HepG2 (cell line): ENCODE data around the gene DUS2. TPM values are rescaled to one million over a fixed set of nuclear protein-coding genes. Genes with fewer than 3 reads are reported as not detected.

ENCODE experiments used
- ATAC-seq: fragments of 200-7000 bp; cut with Tn5 transposase; 3 replicates; pipeline ENCODE4 v1.9.1; 2020; ENCODE audit warnings: mild to moderate bottlenecking, moderate library complexity
- BruUV-seq: library from RNA; stranded (reverse); fragments of 400-500 nt; replicated peaks from 2 replicates; lab custom pipeline; 2021; lab: Mats Ljungman, UMichigan
- CTCF ChIA-PET: fragments of 300-600 bp; formaldehyde crosslinking; extraction: SDS; loops from one replicate; lab custom pipeline; 2021; ENCODE audit warnings: low total read pairs, inconsistent platforms, low intra/inter-chr PET ratio; lab: Yijun Ruan, JAX
- POLR2A ChIA-PET: fragments of 350-600 bp; sonication (Branson Sonifier 250); formaldehyde crosslinking; loops from one replicate; lab custom pipeline; 2020; ENCODE audit warnings: antibody characterized with exemption, inconsistent platforms; lab: Yijun Ruan, JAX
- DNase-seq: peaks from one replicate; pipeline ENCODE4 v3.0.0-alpha.2; 2015; ENCODE audit warnings: low spot score
- FAIRE-seq: peaks from 3 replicates; lab custom pipeline; 2011; peaks lifted over from hg19 to GRCh38; lab: Jason Lieb, UNC
- H2AFZ ChIP-seq: one replicate; pipeline ENCODE4 v1.6.1; 2011; ENCODE audit warnings: low read length, inconsistent platforms
- H3K27ac ChIP-seq: fragments of 300-600 bp; 3 replicates; pipeline ENCODE4 v1.8.0; 2011; ENCODE audit warnings: mixed run types, mild to moderate bottlenecking, mixed read lengths, low read length, inconsistent platforms; ENCODE audit not compliant: insufficient read depth; ENCODE audit errors: extremely low read length
- H3K27me3 ChIP-seq, 2 experiments: fragments of 200-600 bp in 1 of 2; 2 replicates in 1 of 2; 3 replicates in 1 of 2; pipeline versions ENCODE4 v1.6.0 to v1.8.0; 2011; ENCODE audit warnings: low read length in 2 of 2, mild to moderate bottlenecking in 2 of 2, moderate library complexity in 2 of 2, inconsistent platforms in 1 of 2; ENCODE audit not compliant: insufficient read depth in 2 of 2, control insufficient read depth in 1 of 2
- H3K36me3 ChIP-seq, 2 experiments: fragments of 200-600 bp in 1 of 2; replicated peaks in 1 of 2; 2 replicates in 1 of 2; 3 replicates in 1 of 2; pipeline versions ENCODE4 v1.5.1 to v1.8.0; 2011; ENCODE audit warnings: low read length in 2 of 2, inconsistent platforms in 1 of 2; ENCODE audit not compliant: insufficient read depth in 2 of 2, control insufficient read depth in 1 of 2
- H3K4me1 ChIP-seq: 2 replicates; pipeline ENCODE4 v1.5.1; 2012; ENCODE audit warnings: low read length, inconsistent platforms; ENCODE audit not compliant: insufficient read depth
- H3K4me2 ChIP-seq: 2 replicates; pipeline ENCODE4 v1.6.0; 2011; ENCODE audit warnings: low read depth, low read length, inconsistent platforms
- H3K4me3 ChIP-seq, 3 experiments: fragments of 200-600 bp in 1 of 3; sonication (generic), shearing (Covaris generic) in 1 of 3; replicated peaks in 1 of 3; 2 replicates each; pipeline ENCODE4 v1.5.1; 2011 to 2016; ENCODE audit warnings: low read length in 3 of 3, inconsistent platforms in 2 of 3, low read depth in 2 of 3, mild to moderate bottlenecking in 2 of 3, control low read depth in 1 of 3, mixed read lengths in 1 of 3; ENCODE audit not compliant: insufficient read depth in 1 of 3
- H3K79me2 ChIP-seq: one replicate; pipeline ENCODE4 v1.6.1; 2011; ENCODE audit warnings: low read length, inconsistent platforms; ENCODE audit not compliant: insufficient read depth
- H3K9ac ChIP-seq: 2 replicates; pipeline ENCODE4 v1.6.0; 2011; ENCODE audit warnings: mild to moderate bottlenecking, low read depth, low read length, inconsistent platforms; ENCODE audit not compliant: insufficient read depth
- H3K9me3 ChIP-seq: 2 replicates; pipeline ENCODE4 v1.5.1; 2012; ENCODE audit warnings: mild to moderate bottlenecking, low read length
- H4K20me1 ChIP-seq: 2 replicates; pipeline ENCODE4 v1.6.0; 2011; ENCODE audit warnings: inconsistent platforms, mild to moderate bottlenecking, low read length, moderate library complexity; ENCODE audit not compliant: insufficient read depth
- AGO1 ChIP-seq: fragments of 200-400 bp; formaldehyde crosslinking; IDR thresholded peaks from 2 replicates; pipeline ENCODE4 v1.6.1; 2017; ENCODE audit warnings: mild to moderate bottlenecking, low read depth, low read length, moderate library complexity; ENCODE audit not compliant: poor library complexity, severe bottlenecking
- ELK4 ChIP-seq: sonication (generic); formaldehyde crosslinking; IDR thresholded peaks from 2 replicates; pipeline ENCODE4 v1.9.0; 2021; ENCODE audit warnings: missing genetic modification reagents, borderline replicate concordance
- GATAD1 ChIP-seq: IDR thresholded peaks from 2 replicates; pipeline ENCODE4 v1.6.1; 2016; ENCODE audit warnings: missing genetic modification reagents, missing compliant biosample characterization
- GLMP ChIP-seq: sonication (generic); formaldehyde crosslinking; IDR thresholded peaks from 2 replicates; pipeline ENCODE4 v1.9.0; 2021; ENCODE audit warnings: missing genetic modification reagents, mild to moderate bottlenecking, borderline replicate concordance
- GZF1 ChIP-seq: sonication (generic); formaldehyde crosslinking; IDR thresholded peaks from 2 replicates; pipeline ENCODE4 v1.5.1; 2020; ENCODE audit warnings: mild to moderate bottlenecking, missing genetic modification reagents
- JUNB ChIP-seq: sonication (generic); formaldehyde crosslinking; IDR thresholded peaks from 2 replicates; pipeline ENCODE4 v1.8.0; 2022; ENCODE audit warnings: missing genetic modification reagents, mild to moderate bottlenecking, borderline replicate concordance
- SIN3A ChIP-seq: IDR thresholded peaks from 2 replicates; pipeline ENCODE4 v1.6.1; 2011; ENCODE audit warnings: low read depth, mild to moderate bottlenecking, control low read depth, low read length, borderline replicate concordance
- ZNF234 ChIP-seq: sonication (generic); formaldehyde crosslinking; conservative IDR thresholded peaks from 2 replicates; pipeline ENCODE4 v1.5.1; 2020; ENCODE audit warnings: mild to moderate bottlenecking, missing genetic modification reagents
- ZNF44 ChIP-seq: sonication (generic); formaldehyde crosslinking; IDR thresholded peaks from 2 replicates; pipeline ENCODE4 v1.5.1; 2020; ENCODE audit warnings: mild to moderate bottlenecking, missing genetic modification reagents
- ZNF580 ChIP-seq: IDR thresholded peaks from 2 replicates; pipeline ENCODE4 v1.6.1; 2016; ENCODE audit warnings: low read depth, borderline replicate concordance
- ZNF670 ChIP-seq: sonication (generic); formaldehyde crosslinking; IDR thresholded peaks from 2 replicates; pipeline ENCODE4 v1.8.0; 2022; ENCODE audit warnings: mild to moderate bottlenecking, missing genetic modification reagents, borderline replicate concordance
- ZNF687 ChIP-seq: sonication (generic); formaldehyde crosslinking; IDR thresholded peaks from 2 replicates; pipeline ENCODE4 v1.5.1; 2020; ENCODE audit warnings: mild to moderate bottlenecking, missing genetic modification reagents, moderate library complexity
- ZNF7 ChIP-seq: IDR thresholded peaks from 2 replicates; pipeline ENCODE4 v1.6.1; 2016; ENCODE audit warnings: missing biosample characterization, missing genetic modification reagents
- WGBS: methylation state at CpG from one replicate; pipeline ENCODE4 v1.1.6; 2017; ENCODE audit warnings: low lambda C conversion rate; 5-methylcytosine and 5-hydroxymethylcytosine counted together
- in situ Hi-C: cut with HindIII; loops from 2 replicates; pipeline ENCODE4 v1.10.0; 2017; ENCODE audit warnings: low pct_unique_long_range_greater_than_20kb; ENCODE audit not compliant: extremely low pct_ligation_motif_present
- intact Hi-C: fragments of 100-400 bp; cut with micrococcal nuclease; formaldehyde crosslinking; loops from one replicate; pipeline ENCODE4 v1.10.0; 2022; ENCODE audit not compliant: unreplicated experiment
- polyA plus RNA-seq, 8 experiments: library from polyadenylated mRNA; depleted of rRNA in 3 of 8; stranded (reverse) in 7 of 8; unstranded in 1 of 8; fragments of >200 nt; fragmentation: Illumina TruSeq in 4 of 8; extraction: Trizol in 4 of 8; gene quantifications; 2 replicates each; pipeline versions ENCODE4 v1.2.1 to v1.2.3, GENCODE V29; 2011 to 2016; ENCODE audit warnings: low read depth in 4 of 8, missing spikeins in 1 of 8, mixed read lengths in 1 of 8; ENCODE audit not compliant: insufficient read depth in 1 of 8
- total RNA-seq, 5 experiments: library from RNA; depleted of rRNA; stranded (reverse); fragments of >200 nt; fragmentation: Illumina TruSeq; extraction: Trizol; gene quantifications; 2 replicates each; pipeline ENCODE4 v1.2.3, GENCODE V29; 2016; ENCODE audit warnings: low read depth in 1 of 5

Gene DUS2
- total and polyA plus RNA-seq, 2 of the 13 experiments (the other 11 are each of a cell fraction or from before 2014, with no cell fraction given) = 17.8 to 25.1 TPM

- no peak overlapping the region for H3K9ac ChIP-seq
- intact Hi-C loops = no loop called here
- H3K9me3 ChIP-seq = no peaks in the 10 kb centered on the region
- no peak overlapping the region for H3K4me3 ChIP-seq
- POLR2A ChIA-PET = no interaction called here
- H3K27me3 ChIP-seq = peaks cover 0 to 19% of the 10 kb centered on the region in 2 experiments; a peak in 4 of 5 replicates
- H3K4me2 ChIP-seq = no peak overlapping the region
- no peaks in the 10 kb centered on the region for H3K36me3 ChIP-seq
- no TSS peak for BruUV-seq
- no peaks in the 10 kb centered on the region for H3K79me2 ChIP-seq
- peaks cover 46% of the 10 kb centered on the region for H3K4me1 ChIP-seq
- CTCF ChIA-PET = no interaction called here
- ATAC-seq (no peak), FAIRE-seq (no peak), DNase-seq (no peak)
- TF ChIP-seq ZNF44 (CRISPR knock-in tag) (no peak), GATAD1 (CRISPR knock-in tag) (no peak), ZNF234 (CRISPR knock-in tag) (no peak), ELK4 (CRISPR knock-in tag) (no peak), SIN3A (no peak), ZNF670 (no peak), ZNF580 (CRISPR knock-in tag) (no peak), ZNF7 (CRISPR knock-in tag) (no peak), JUNB (CRISPR knock-in tag) (no peak), AGO1 (no peak), GZF1 (CRISPR knock-in tag) (no peak), ZNF687 (no peak), GLMP (CRISPR knock-in tag) (no peak)
- WGBS = 43% methylated on average over 5 of the region's 5 CpGs
- in situ Hi-C loops = no loop called here
- H2AFZ ChIP-seq = no peak overlapping the region
- no peaks in the 10 kb centered on the region for H4K20me1 ChIP-seq
- no peak overlapping the region for H3K27ac ChIP-seq
Observed at GRCh38 chr16:67995423-67995822, 27.7 kb upstream of the DUS2 start.
